ENCODE results near the gene CAMK2N2. TPM values are rescaled to one million over a fixed set of nuclear protein-coding genes. Genes with fewer than 3 reads are reported as not detected.

The CAMK2N2 gene
- total and polyA plus RNA-seq, 2 of the 4 experiments (the other 2 are of a cell fraction), result 0.34 TPM; not detected in 1

DNA sequence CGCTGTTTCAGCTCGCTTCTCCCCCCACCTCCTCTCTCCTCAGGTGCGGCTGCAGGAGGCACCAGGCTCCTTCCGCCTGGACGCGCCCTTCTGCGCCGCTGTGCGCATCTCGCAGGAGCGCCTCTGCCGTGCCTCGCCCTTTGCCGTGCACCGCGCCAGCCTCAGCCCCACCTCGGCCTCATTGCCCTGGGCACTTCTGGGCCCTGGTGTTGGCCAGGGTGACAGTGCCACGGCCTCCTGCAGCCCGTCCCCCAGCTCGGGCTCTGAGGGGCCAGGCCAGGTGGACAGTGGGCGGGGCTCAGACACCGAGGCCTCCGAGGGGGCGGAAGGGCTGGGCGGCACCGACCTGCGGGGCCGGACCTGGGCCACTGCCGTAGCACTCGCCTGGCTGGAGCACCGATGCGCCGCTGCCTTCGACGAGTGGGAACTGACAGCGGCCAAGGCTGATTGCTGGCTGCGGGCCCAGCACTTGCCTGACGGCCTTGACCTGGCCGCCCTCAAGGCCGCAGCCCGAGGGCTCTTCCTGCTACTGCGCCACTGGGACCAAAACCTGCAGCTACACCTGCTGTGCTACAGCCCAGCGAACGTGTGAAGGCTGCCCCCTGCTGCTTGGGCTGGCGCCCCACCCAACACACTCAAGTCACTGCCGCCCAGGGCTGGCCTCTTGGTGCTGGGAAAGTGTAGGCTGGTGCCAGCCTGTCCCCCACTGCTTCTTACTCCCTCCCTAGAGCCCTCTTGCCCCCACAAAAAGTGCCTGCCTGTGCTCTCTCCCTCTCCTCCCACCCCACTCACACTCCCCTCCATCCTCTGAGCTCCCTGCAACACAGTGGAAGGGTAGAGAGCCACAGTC, 19.7 kb downstream of the CAMK2N2 start (continued):
- TF ChIP-seq RFX5 (IDR thresholded peaks at IDR 0.05; ENCODE audit: low read depth, low read length), result no peak

DNA sequence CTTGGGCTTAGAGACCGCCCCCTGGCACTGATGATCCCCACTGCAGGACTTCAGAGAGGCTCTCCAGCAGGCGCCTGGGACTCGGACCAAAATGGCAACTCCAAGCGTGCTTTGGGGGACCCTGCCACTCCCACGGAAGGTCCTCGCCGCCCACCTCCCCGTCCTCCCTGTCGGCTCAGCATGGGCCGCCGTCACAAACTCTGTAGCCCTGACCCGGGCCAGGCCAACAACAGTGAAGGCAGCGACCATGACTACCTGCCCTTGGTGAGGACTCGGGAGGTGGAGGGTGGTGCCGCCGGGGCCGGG, 20.3 kb downstream of the CAMK2N2 start:
- H3K9ac ChIP-seq (ENCODE audit: low read depth, low read length), result no peak overlapping the region
- no peak overlapping the region for H2AFZ ChIP-seq (replicated peaks; ENCODE audit: low read length, poor library complexity)
- no peak overlapping the region for H3K4ac ChIP-seq (ENCODE audit: low read depth, low read length)
- no peak overlapping the region for H4K91ac ChIP-seq (ENCODE audit: insufficient read depth, low read depth, low read length)
- H2AK5ac ChIP-seq (ENCODE audit: low read depth, low read length), result no peak overlapping the region
- TF ChIP-seq CHD1 (IDR thresholded peaks at IDR 0.05; ENCODE audit: low read depth, low read length) (no peak), RCOR1 (IDR thresholded peaks at IDR 0.05; ENCODE audit: insufficient replicate concordance, low read length) (no peak), RAD21 (IDR thresholded peaks at IDR 0.05; ENCODE audit: low read length) (no peak), MAFK (IDR thresholded peaks at IDR 0.05; ENCODE audit: low read depth, low read length) (no peak)
- no peak overlapping the region for H3K56ac ChIP-seq (ENCODE audit: extremely low read depth, insufficient read depth, low read length)
- no peaks in the 10 kb centered on the region for H3K9me1 ChIP-seq (ENCODE audit: insufficient read depth, low read length)
- H3K9me3 ChIP-seq (ENCODE audit: control insufficient read depth, insufficient read depth, low read length), result no peaks in the 10 kb centered on the region
- H3K4me3 ChIP-seq (ENCODE audit: insufficient read depth, low read depth, low read length), result no peak overlapping the region
- no peak overlapping the region for H2AK9ac ChIP-seq (replicated peaks; ENCODE audit: low read depth, low read length, poor library complexity)
- dilution Hi-C loops (cut with HindIII; ENCODE audit: low sequenced_read_pairs, unreplicated experiment), result no loop called here
- H4K20me1 ChIP-seq (ENCODE audit: insufficient read depth, low read length), result peaks cover 14% of the 10 kb centered on the region
- H2BK20ac ChIP-seq (ENCODE audit: low read depth, low read length), result no peak overlapping the region
- in situ Hi-C loops (cut with MboI; ENCODE audit: low sequenced_read_pairs), result no loop called here
- no peak overlapping the region for H3K14ac ChIP-seq (replicated peaks; ENCODE audit: low read depth, low read length)
- no peak overlapping the region for H4K8ac ChIP-seq (ENCODE audit: low read depth in 2 of 2, low read length in 2 of 2)
- no peak overlapping the region for H3K4me2 ChIP-seq (ENCODE audit: low read depth, low read length)
- no peaks in the 10 kb centered on the region for H3K4me1 ChIP-seq (ENCODE audit: control insufficient read depth, insufficient read depth, low read length)
- no peak overlapping the region for H3K27ac ChIP-seq (ENCODE audit: insufficient read depth, low read length)
- BruUV-seq (replicated peaks), result no TSS peak
- H3K23ac ChIP-seq (ENCODE audit: low read depth, low read length), result no peak overlapping the region
- H4K5ac ChIP-seq (ENCODE audit: low read depth, low read length), result no peak overlapping the region
- H3K18ac ChIP-seq (ENCODE audit: low read depth, low read length), result no peak overlapping the region
- H2BK120ac ChIP-seq (ENCODE audit: low read depth, low read length), result no peak overlapping the region
- H2BK15ac ChIP-seq (ENCODE audit: low read depth, low read length), result no peak overlapping the region
- WGBS, 2 experiments (ENCODE audit: extremely low coverage in 2 of 2, insufficient read length in 1 of 2), result 40% methylated on average over 1 of the region's 17 CpGs; no CpG with 5 or more reads in 1 of the 2 experiments
- peaks cover 0 to 10% of the 10 kb centered on the region in 2 experiments; a peak in 1 of 4 replicates for H3K79me1 ChIP-seq (ENCODE audit: low read depth in 1 of 2, low read length in 2 of 2)
- intact Hi-C loops (cut with micrococcal nuclease), result no loop called here
- CTCF ChIA-PET, result no interaction called here
- H3K36me3 ChIP-seq (ENCODE audit: control insufficient read depth, insufficient read depth, low read length), result peaks cover 33% of the 10 kb centered on the region
- no peak for DNase-seq
- H3K27me3 ChIP-seq (ENCODE audit: control insufficient read depth, insufficient read depth, low read length), result peaks cover 9% of the 10 kb centered on the region; the same call in 1 of the 2 replicates
- H2BK5ac ChIP-seq (ENCODE audit: low read depth, low read length, poor library complexity, severe bottlenecking), result no peak overlapping the region
- no peak for ATAC-seq (ENCODE audit: low read depth)
- POLR2A ChIA-PET (ENCODE audit: unreplicated experiment), result no interaction called here

Data from IMR-90 (cell line).